HG02943 (cell line): ENCODE data around the gene RDH12.

Experiments
- ATAC-seq: cut with Tn5 transposase; IDR thresholded peaks from one replicate; pipeline ENCODE4 v1.9.1; 2021; ENCODE audit warnings: mild to moderate bottlenecking, low read depth, moderate library complexity; ENCODE audit not compliant: unreplicated experiment

RDH12 gene

GRCh38 chr14:67746927-67747326 lies 45.2 kb downstream of the RDH12 start:
- no peak for ATAC-seq

GRCh38 chr14:67748312-67748711 lies 46.6 kb downstream of the RDH12 start:
- no peak for ATAC-seq

GRCh38 chr14:67749341-67750084 lies 47.8 kb downstream of the RDH12 start:
- no peak for ATAC-seq

- ATAC-seq = no peak
Observed at GRCh38 chr14:67756496-67756895, 54.8 kb downstream of the RDH12 start.

GRCh38 chr14:67757175-67757574 lies 55.5 kb downstream of the RDH12 start:
- no peak for ATAC-seq

- ATAC-seq = no peak
Observed at GRCh38 chr14:67759916-67760315, 58.2 kb downstream of the RDH12 start.

GRCh38 chr14:67762051-67762450 lies 60.4 kb downstream of the RDH12 start:
- ATAC-seq = no peak

- ATAC-seq = no peak
Observed at GRCh38 chr14:67763158-67763822, 61.6 kb downstream of the RDH12 start.

- no peak for ATAC-seq
Observed at GRCh38 chr14:67764496-67764895, 62.8 kb downstream of the RDH12 start.

- ATAC-seq = no peak
Observed at GRCh38 chr14:67765192-67765834, 63.6 kb downstream of the RDH12 start.

GRCh38 chr14:67766035-67766680 lies 64.5 kb downstream of the RDH12 start:
- no peak for ATAC-seq

GRCh38 chr14:67768219-67768618 lies 66.5 kb downstream of the RDH12 start:
- ATAC-seq = no peak

GRCh38 chr14:67773844-67774377 lies 72.2 kb downstream of the RDH12 start:
- ATAC-seq = no peak

- no peak for ATAC-seq
Observed at GRCh38 chr14:67776653-67777322, 75.1 kb downstream of the RDH12 start.

- ATAC-seq = no peak
Observed at GRCh38 chr14:67778792-67779191, 77.1 kb downstream of the RDH12 start.

- no peak for ATAC-seq
Observed at GRCh38 chr14:67782090-67782489, 80.4 kb downstream of the RDH12 start.
